CD4-positive, alpha-beta T cell (primary cell): ENCODE data around the gene VNN1. TPM values are rescaled to one million over a fixed set of nuclear protein-coding genes. Genes with fewer than 3 reads are reported as not detected.

Source experiments
- ATAC-seq: fragments of 200-7000 bp; cut with Tn5 transposase; one replicate; pipeline ENCODE4 v1.10.0; 2022; ENCODE audit warnings: mild to moderate bottlenecking; ENCODE audit not compliant: poor library complexity
- CTCF ChIA-PET: fragments of 350-600 bp; sonication (Branson Sonifier 250); formaldehyde crosslinking; loops from one replicate; lab custom pipeline; 2021; ENCODE audit warnings: antibody characterized with exemption, inconsistent platforms; lab: Charles Lee
- POLR2A ChIA-PET: fragments of 350-600 bp; sonication (Branson Sonifier 250); formaldehyde crosslinking; loops from one replicate; lab custom pipeline; 2021; ENCODE audit warnings: antibody characterized with exemption, inconsistent platforms; lab: Charles Lee
- DNase-seq, 14 experiments: peaks; one replicate each; pipeline ENCODE4 v3.0.0-alpha.2; 2013 to 2020; ENCODE audit warnings: mixed read lengths in 2 of 14
- H3K27ac ChIP-seq, 2 donors: one replicate each; pipeline versions ENCODE4 v1.5.1 to v1.7.0; 2013; ENCODE audit warnings: low read length in 2 of 2, low read depth in 1 of 2, mild to moderate bottlenecking in 1 of 2
- H3K27me3 ChIP-seq, 2 experiments: 1 replicate in 1 of 2; 2 replicates in 1 of 2; pipeline versions ENCODE4 v1.6.1 to v1.7.0; 2013; ENCODE audit warnings: low read length in 2 of 2, control low read depth in 1 of 2, mild to moderate bottlenecking in 1 of 2, moderate library complexity in 1 of 2; ENCODE audit not compliant: insufficient read depth in 2 of 2, control insufficient read depth in 1 of 2
- H3K36me3 ChIP-seq: one replicate; pipeline ENCODE4 v1.6.1; 2013; ENCODE audit warnings: low read length, control low read depth; ENCODE audit not compliant: insufficient read depth
- H3K4me1 ChIP-seq: one replicate; pipeline ENCODE4 v1.6.1; 2013; ENCODE audit warnings: low read length, control low read depth; ENCODE audit not compliant: insufficient read depth
- H3K4me3 ChIP-seq: one replicate; pipeline ENCODE4 v1.5.1; 2013; ENCODE audit warnings: mild to moderate bottlenecking, low read length, moderate library complexity
- H3K9me3 ChIP-seq, 2 experiments: 1 replicate in 1 of 2; 2 replicates in 1 of 2; pipeline versions ENCODE4 v1.6.1 to v1.7.0; 2013; ENCODE audit warnings: low read length in 2 of 2, mild to moderate bottlenecking in 2 of 2, control low read depth in 1 of 2, moderate library complexity in 1 of 2; ENCODE audit not compliant: control insufficient read depth in 1 of 2, insufficient read depth in 1 of 2
- H3K27ac Mint-ChIP-seq: one replicate; pipeline ENCODE4 v1.8.0; 2020; ENCODE audit warnings: mixed read lengths
- H3K27me3 Mint-ChIP-seq: one replicate; pipeline ENCODE4 v1.8.0; 2021; ENCODE audit warnings: mixed read lengths
- H3K36me3 Mint-ChIP-seq: one replicate; pipeline ENCODE4 v1.8.0; 2021; ENCODE audit warnings: low read depth, mixed read lengths
- H3K4me1 Mint-ChIP-seq: one replicate; pipeline ENCODE4 v1.8.0; 2021; ENCODE audit warnings: low read depth, mixed read lengths
- H3K4me3 Mint-ChIP-seq: one replicate; pipeline ENCODE4 v1.8.0; 2020; ENCODE audit warnings: mild to moderate bottlenecking, mixed read lengths
- H3K9me3 Mint-ChIP-seq: one replicate; pipeline ENCODE4 v1.8.0; 2020; ENCODE audit warnings: mixed read lengths
- intact Hi-C, 2 experiments: fragments of 100-400 bp; cut with DNase I in 1 of 2; cut with micrococcal nuclease in 1 of 2; formaldehyde crosslinking; loops; one replicate each; pipeline versions ENCODE4 v1.15.1 to v1.9.0; 2023 to 2025; cut with DNase I, micrococcal nuclease
- total RNA-seq, 174 experiments: library from RNA in 2 of 174; stranded (reverse) in 2 of 174; gene quantifications; one replicate each; pipeline ENCODE4 v1.2.3 and lab custom pipeline; 2021 to 2026
- TF ChIP-seq, protein P1 (sequence below): fragments of 200-600 bp; IDR thresholded peaks from one replicate; pipeline ENCODE4 v1.8.0; 2022; ENCODE audit warnings: antibody characterized with exemption, mild to moderate bottlenecking

The VNN1 gene
- total RNA-seq, 2 experiments from 2014 or later, result not detected

GRCh38 chr6:132686531-132686930 lies 27.3 kb downstream of the VNN1 start:
- CTCF ChIA-PET, result no interaction called here

GRCh38 chr6:132685009-132685408 lies 28.8 kb downstream of the VNN1 start:
- peaks cover 29% of the 10 kb centered on the region for H3K27me3 Mint-ChIP-seq
- CTCF ChIA-PET, result no interaction called here
- no peaks in the 10 kb centered on the region for H3K36me3 Mint-ChIP-seq
- no peaks in the 10 kb centered on the region for H3K4me1 Mint-ChIP-seq
- H3K27me3 ChIP-seq, result peaks cover 0 to under 1% of the 10 kb centered on the region in 2 experiments
- no peaks in the 10 kb centered on the region for H3K9me3 ChIP-seq
- TF ChIP-seq, protein P1, sequence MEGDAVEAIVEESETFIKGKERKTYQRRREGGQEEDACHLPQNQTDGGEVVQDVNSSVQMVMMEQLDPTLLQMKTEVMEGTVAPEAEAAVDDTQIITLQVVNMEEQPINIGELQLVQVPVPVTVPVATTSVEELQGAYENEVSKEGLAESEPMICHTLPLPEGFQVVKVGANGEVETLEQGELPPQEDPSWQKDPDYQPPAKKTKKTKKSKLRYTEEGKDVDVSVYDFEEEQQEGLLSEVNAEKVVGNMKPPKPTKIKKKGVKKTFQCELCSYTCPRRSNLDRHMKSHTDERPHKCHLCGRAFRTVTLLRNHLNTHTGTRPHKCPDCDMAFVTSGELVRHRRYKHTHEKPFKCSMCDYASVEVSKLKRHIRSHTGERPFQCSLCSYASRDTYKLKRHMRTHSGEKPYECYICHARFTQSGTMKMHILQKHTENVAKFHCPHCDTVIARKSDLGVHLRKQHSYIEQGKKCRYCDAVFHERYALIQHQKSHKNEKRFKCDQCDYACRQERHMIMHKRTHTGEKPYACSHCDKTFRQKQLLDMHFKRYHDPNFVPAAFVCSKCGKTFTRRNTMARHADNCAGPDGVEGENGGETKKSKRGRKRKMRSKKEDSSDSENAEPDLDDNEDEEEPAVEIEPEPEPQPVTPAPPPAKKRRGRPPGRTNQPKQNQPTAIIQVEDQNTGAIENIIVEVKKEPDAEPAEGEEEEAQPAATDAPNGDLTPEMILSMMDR, result no peak
- no peak for ATAC-seq
- no peaks in the 10 kb centered on the region for H3K4me1 ChIP-seq
- no peak overlapping the region for H3K4me3 ChIP-seq
- POLR2A ChIA-PET, result no interaction called here
- no peak overlapping the region for H3K27ac Mint-ChIP-seq
- no peak overlapping the region for H3K27ac ChIP-seq
- H3K4me3 Mint-ChIP-seq, result no peak overlapping the region
- DNase-seq, result no peak
- H3K9me3 Mint-ChIP-seq, result no peaks in the 10 kb centered on the region
- intact Hi-C loops, result no loop called here
- no peaks in the 10 kb centered on the region for H3K36me3 ChIP-seq

More at GRCh38 chr6:132686531-132686930, 27.3 kb downstream of the VNN1 start:
- H3K27ac ChIP-seq, result no peak overlapping the region
- TF ChIP-seq, protein P1, result no peak
- DNase-seq (no peak), ATAC-seq (no peak)
- POLR2A ChIA-PET, result no interaction called here
- Mint-ChIP-seq H3K4me3 (no peak overlapping the region), H3K4me1 (no peaks in the 10 kb centered on the region), H3K9me3 (no peaks in the 10 kb centered on the region), H3K36me3 (no peaks in the 10 kb centered on the region), H3K27me3 (peaks cover 42% of the 10 kb centered on the region), H3K27ac (no peak overlapping the region)
- H3K4me1 ChIP-seq, result no peaks in the 10 kb centered on the region
- no peaks in the 10 kb centered on the region for H3K9me3 ChIP-seq
- H3K4me3 ChIP-seq, result no peak overlapping the region
- H3K27me3 ChIP-seq, result peaks cover 0 to 5% of the 10 kb centered on the region in 2 experiments
- intact Hi-C loops, result no loop called here
- no peaks in the 10 kb centered on the region for H3K36me3 ChIP-seq

- no peak overlapping the region for H3K27ac ChIP-seq
- no peak overlapping the region for H3K4me3 ChIP-seq
- TF ChIP-seq, protein P1, result no peak
- Mint-ChIP-seq H3K4me3 (no peak overlapping the region), H3K27me3 (peaks cover 26% of the 10 kb centered on the region), H3K9me3 (no peaks in the 10 kb centered on the region), H3K36me3 (no peaks in the 10 kb centered on the region), H3K4me1 (no peaks in the 10 kb centered on the region), H3K27ac (no peak overlapping the region)
- H3K9me3 ChIP-seq, result no peaks in the 10 kb centered on the region
- intact Hi-C loops, result no loop called here
- POLR2A ChIA-PET, result no interaction called here
- ATAC-seq (no peak), DNase-seq (no peak)
- H3K36me3 ChIP-seq, result no peaks in the 10 kb centered on the region
- CTCF ChIA-PET, result no interaction called here
- no peaks in the 10 kb centered on the region for H3K4me1 ChIP-seq
- no peaks in the 10 kb centered on the region for H3K27me3 ChIP-seq
These were observed 29.6 kb downstream of the VNN1 start for GRCh38 chr6:132684272-132684671.
